Hepatocyte (in vitro differentiated cells): Measurements from ENCODE around the gene PRR3.
"Not testable (repeated sequence)": the region's sequence is repeated elsewhere in the genome, so short reads cannot be mapped to it uniquely, and the experiment has no call there.

Experiments
- EZH2phosphoT487 ChIP-seq: fragments of 200-600 bp; sonication (generic); IDR thresholded peaks from one replicate; pipeline ENCODE4 v1.6.1; 2018; ENCODE audit warnings: antibody characterized with exemption, mild to moderate bottlenecking, low read depth, moderate library complexity; ENCODE audit not compliant: unreplicated experiment, severe bottlenecking
- TF ChIP-seq, protein P1 (sequence below): fragments of 200-600 bp; sonication (generic); IDR thresholded peaks from 2 replicates; pipeline ENCODE4 v1.5.1; 2016; ENCODE audit warnings: antibody characterized with exemption, mild to moderate bottlenecking; ENCODE audit not compliant: poor library complexity

DNA sequence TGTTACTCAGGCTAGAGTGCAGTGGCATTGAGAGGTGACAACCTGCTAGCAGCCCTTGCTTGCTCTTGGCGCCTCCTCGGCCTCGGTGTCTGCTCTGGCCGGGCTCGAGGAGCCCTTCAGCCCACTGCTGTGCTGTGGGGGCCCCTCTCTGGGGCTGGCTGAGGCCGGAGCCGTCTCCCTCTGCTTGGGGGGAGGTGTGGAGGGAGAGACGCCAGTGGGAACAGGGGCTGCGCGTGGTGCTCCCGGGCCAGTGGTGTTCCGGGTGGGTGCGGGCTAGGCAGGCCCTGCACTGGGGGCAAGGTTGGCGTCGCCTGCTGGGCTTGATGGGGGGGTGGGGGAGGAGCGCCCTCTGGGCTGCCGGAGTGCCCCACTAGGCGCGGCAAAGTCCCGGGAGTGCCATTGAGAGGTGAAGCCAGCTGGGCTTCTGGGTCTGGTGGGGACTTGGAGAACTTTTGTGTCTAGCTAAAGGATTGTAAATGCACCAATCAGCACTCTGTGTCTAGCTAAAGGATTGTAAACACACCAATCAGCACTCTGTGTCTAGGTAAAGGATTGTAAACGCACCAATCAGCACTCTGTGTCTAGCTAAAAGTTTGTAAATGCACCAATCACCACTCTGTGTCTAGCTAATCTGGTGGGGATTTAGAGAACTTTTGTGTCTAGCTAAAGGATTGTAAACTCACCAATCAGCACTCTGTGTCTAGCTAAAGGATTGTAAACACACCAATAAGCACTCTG, 39.2 kb upstream of the PRR3 start:
- TF ChIP-seq, protein P1, sequence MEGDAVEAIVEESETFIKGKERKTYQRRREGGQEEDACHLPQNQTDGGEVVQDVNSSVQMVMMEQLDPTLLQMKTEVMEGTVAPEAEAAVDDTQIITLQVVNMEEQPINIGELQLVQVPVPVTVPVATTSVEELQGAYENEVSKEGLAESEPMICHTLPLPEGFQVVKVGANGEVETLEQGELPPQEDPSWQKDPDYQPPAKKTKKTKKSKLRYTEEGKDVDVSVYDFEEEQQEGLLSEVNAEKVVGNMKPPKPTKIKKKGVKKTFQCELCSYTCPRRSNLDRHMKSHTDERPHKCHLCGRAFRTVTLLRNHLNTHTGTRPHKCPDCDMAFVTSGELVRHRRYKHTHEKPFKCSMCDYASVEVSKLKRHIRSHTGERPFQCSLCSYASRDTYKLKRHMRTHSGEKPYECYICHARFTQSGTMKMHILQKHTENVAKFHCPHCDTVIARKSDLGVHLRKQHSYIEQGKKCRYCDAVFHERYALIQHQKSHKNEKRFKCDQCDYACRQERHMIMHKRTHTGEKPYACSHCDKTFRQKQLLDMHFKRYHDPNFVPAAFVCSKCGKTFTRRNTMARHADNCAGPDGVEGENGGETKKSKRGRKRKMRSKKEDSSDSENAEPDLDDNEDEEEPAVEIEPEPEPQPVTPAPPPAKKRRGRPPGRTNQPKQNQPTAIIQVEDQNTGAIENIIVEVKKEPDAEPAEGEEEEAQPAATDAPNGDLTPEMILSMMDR = not testable (repeated sequence)
- TF ChIP-seq EZH2phosphoT487 = not testable (repeated sequence)
